Measurements from ENCODE around the gene ATP2B3. TPM values are rescaled to one million over a fixed set of nuclear protein-coding genes. Genes with fewer than 3 reads are reported as not detected.
A peak's percentile ranks its signal among the peaks of the same experiment; 100 is the strongest.

The ATP2B3 gene
- total RNA-seq, 4 donors from 2014 or later: 0.09 to 3.5 TPM; not detected in 2

DNA sequence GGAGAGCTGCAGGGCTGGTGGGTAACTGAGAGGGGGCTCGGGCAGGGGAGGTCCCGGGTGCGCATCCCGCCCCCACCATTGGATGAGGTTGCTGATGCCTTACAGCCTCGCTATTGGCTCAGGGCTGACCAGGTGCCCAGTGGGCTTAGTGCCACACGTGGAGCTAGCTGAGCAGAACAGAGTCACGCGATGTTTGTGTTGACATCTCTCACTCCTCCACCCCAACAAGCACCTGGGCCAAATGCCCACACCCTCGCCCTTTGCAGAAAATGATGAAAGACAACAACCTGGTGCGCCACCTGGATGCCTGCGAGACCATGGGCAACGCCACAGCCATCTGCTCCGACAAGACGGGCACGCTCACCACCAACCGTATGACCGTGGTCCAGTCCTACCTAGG, 31.8 kb downstream of the ATP2B3 start:
- no peaks in the 10 kb centered on the region for H3K4me1 ChIP-seq
- H3K27ac ChIP-seq: no peak overlapping the region
- no peak for DNase-seq
- no peaks in the 10 kb centered on the region for H3K9me3 ChIP-seq
- no peak for TF ChIP-seq POLR2A (IDR thresholded peaks at IDR 0.05)
- TF ChIP-seq CTCF (IDR thresholded peaks at IDR 0.05): no peak
- H3K4me3 ChIP-seq: no peak overlapping the region
- intact Hi-C loops (cut with DNase I; ENCODE audit: low total_unique reads): no loop called here
- no peaks in the 10 kb centered on the region for H3K27me3 ChIP-seq
- no peaks in the 10 kb centered on the region for H3K36me3 ChIP-seq

DNA sequence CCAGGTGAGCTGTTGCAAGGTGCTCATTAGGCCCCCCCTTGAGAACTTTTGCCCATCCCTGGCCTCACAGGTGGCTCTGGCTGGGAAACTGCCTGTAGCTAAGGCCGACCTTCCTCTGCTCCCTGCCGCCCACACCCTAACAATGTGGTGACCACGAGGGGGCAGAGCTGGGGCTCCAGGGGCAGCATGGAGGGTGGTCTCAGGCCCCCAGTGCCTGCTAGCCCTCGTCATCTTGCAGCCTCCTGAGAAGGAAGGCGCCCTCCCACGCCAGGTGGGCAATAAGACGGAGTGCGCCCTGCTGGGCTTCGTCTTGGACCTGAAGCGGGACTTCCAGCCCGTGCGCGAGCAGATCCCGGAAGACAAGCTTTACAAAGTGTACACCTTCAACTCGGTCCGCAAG, 32.4 kb downstream of the ATP2B3 start:
- no peak overlapping the region for H3K27ac ChIP-seq
- no peaks in the 10 kb centered on the region for H3K4me1 ChIP-seq
- TF ChIP-seq POLR2A (IDR thresholded peaks at IDR 0.05) (no peak), CTCF (IDR thresholded peaks at IDR 0.05) (no peak)
- H3K27me3 ChIP-seq: no peaks in the 10 kb centered on the region
- DNase-seq: no peak
- intact Hi-C loops (cut with DNase I; ENCODE audit: low total_unique reads): loop anchor here (10.0 kb wide), 1 partner anchor 115 kb away; no protein-coding TSS in a partner anchor
- no peak overlapping the region for H3K4me3 ChIP-seq
- no peaks in the 10 kb centered on the region for H3K36me3 ChIP-seq
- H3K9me3 ChIP-seq: no peaks in the 10 kb centered on the region

GRCh38 chrX:153551135-153551534, 33.7 kb downstream of the ATP2B3 start:
- TF ChIP-seq CTCF (IDR thresholded peaks at IDR 0.05) (no peak), POLR2A (IDR thresholded peaks at IDR 0.05) (no peak)
- H3K36me3 ChIP-seq: no peaks in the 10 kb centered on the region
- intact Hi-C loops (cut with DNase I; ENCODE audit: low total_unique reads): loop anchor here (10.0 kb wide), 1 partner anchor 114 kb away; no protein-coding TSS in a partner anchor
- H3K4me1 ChIP-seq: no peaks in the 10 kb centered on the region
- DNase-seq: no peak
- no peaks in the 10 kb centered on the region for H3K27me3 ChIP-seq
- no peak overlapping the region for H3K27ac ChIP-seq
- no peak overlapping the region for H3K4me3 ChIP-seq
- no peaks in the 10 kb centered on the region for H3K9me3 ChIP-seq

DNA sequence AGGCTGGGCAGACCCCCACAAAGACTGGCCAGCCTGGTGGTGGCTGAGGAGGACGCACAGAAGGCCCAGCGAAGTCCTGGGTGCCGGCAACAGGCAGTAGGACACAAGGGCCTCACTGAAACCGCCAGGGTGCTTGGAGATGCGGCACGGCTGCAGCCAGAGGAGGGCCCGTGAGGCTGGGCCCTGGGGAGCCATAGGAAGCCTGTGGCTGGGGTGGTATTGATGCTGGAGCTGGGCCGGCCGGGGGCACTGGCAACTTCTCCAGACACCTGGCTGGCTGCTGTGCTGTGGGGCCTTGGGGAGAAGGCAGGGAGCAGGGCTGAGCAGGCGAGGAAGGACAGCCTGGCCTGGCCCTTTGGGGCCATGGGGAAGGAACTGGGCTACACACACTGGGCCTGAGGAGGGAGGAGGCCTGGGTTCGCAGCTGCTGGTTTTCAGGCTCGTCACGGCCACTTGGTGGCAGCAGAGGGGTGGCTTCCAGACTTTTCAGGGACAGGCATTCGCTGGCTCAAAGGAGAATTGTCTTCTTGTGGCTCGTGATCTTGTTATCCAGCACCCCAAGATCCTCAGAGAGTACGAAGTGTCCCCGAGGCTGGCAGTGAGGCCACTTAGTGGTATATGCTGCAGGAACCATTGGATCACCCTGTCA, 37.2 kb downstream of the ATP2B3 start:
- H3K27ac ChIP-seq: no peak overlapping the region
- TF ChIP-seq POLR2A (IDR thresholded peaks at IDR 0.05) (no peak), CTCF (IDR thresholded peaks at IDR 0.05) (peak; percentile 39 to 58 (median 53))
- H3K4me1 ChIP-seq: no peaks in the 10 kb centered on the region

GRCh38 chrX:153556767-153557166, 39.3 kb downstream of the ATP2B3 start:
- no peaks in the 10 kb centered on the region for H3K4me1 ChIP-seq
- TF ChIP-seq POLR2A (IDR thresholded peaks at IDR 0.05): no peak
- TF ChIP-seq CTCF (IDR thresholded peaks at IDR 0.05): no peak
- H3K27me3 ChIP-seq: no peaks in the 10 kb centered on the region
- intact Hi-C loops (cut with DNase I; ENCODE audit: low total_unique reads): loop anchor here (10.0 kb wide), 1 partner anchor 108 kb away; no protein-coding TSS in a partner anchor
- no peaks in the 10 kb centered on the region for H3K36me3 ChIP-seq
- H3K27ac ChIP-seq: no peak overlapping the region
- H3K4me3 ChIP-seq: no peak overlapping the region
- no peak for DNase-seq
- H3K9me3 ChIP-seq: no peaks in the 10 kb centered on the region

More for the DNA sequence above, 37.2 kb downstream of the ATP2B3 start:
- Histone ChIP-seq H3K27me3 (no peaks in the 10 kb centered on the region), H3K4me3 (no peak overlapping the region), H3K36me3 (no peaks in the 10 kb centered on the region), H3K9me3 (no peaks in the 10 kb centered on the region)
- peak; percentile 31 to 55 for DNase-seq
- intact Hi-C loops (cut with DNase I; ENCODE audit: low total_unique reads): loop anchor here (10.0 kb wide), 1 partner anchor 110 kb away; no protein-coding TSS in a partner anchor
